ENCODE data around the gene SCAF4.
"Not testable (repeated sequence)": the region's sequence is repeated elsewhere in the genome, so short reads cannot be mapped to it uniquely, and the experiment has no call there.

SCAF4 gene

GRCh38 chr21:31671931-31672330 lies 60.0 kb downstream of the SCAF4 start:
- DNase-seq (no peak), ATAC-seq (no peak)

GRCh38 chr21:31671146-31671716 lies 60.7 kb downstream of the SCAF4 start:
- ATAC-seq (no peak), DNase-seq (no peak)

- no peak for ATAC-seq
- DNase-seq = no peak
Observed at GRCh38 chr21:31670070-31670469, 61.8 kb downstream of the SCAF4 start.

GRCh38 chr21:31668651-31669491 lies 63.0 kb downstream of the SCAF4 start:
- DNase-seq (no peak), ATAC-seq (peak; percentile 37)

GRCh38 chr21:31667639-31668038 lies 64.3 kb downstream of the SCAF4 start:
- ATAC-seq = no peak
- no peak for DNase-seq

- no peak for ATAC-seq
- no peak for DNase-seq
Observed at GRCh38 chr21:31667132-31667531, 64.8 kb downstream of the SCAF4 start.

- ATAC-seq (no peak), DNase-seq (no peak)
Observed at GRCh38 chr21:31666445-31667010, 65.4 kb downstream of the SCAF4 start.

- not testable (repeated sequence) for ATAC-seq, DNase-seq
Observed at GRCh38 chr21:31665869-31666268, 66.0 kb downstream of the SCAF4 start.

- peak; percentile 41 for DNase-seq
- peak; percentile 73 for ATAC-seq
Observed at GRCh38 chr21:31665397-31665796, 66.5 kb downstream of the SCAF4 start.

GRCh38 chr21:31663584-31664249 lies 68.2 kb downstream of the SCAF4 start:
- ATAC-seq (no peak), DNase-seq (no peak)

GRCh38 chr21:31660591-31660990 lies 71.3 kb downstream of the SCAF4 start:
- DNase-seq (no peak), ATAC-seq (no peak)

GRCh38 chr21:31660259-31660565 lies 71.7 kb downstream of the SCAF4 start:
- no peak for DNase-seq
- peak; percentile 15 for ATAC-seq

- ATAC-seq = peak; percentile 92
- DNase-seq = peak; percentile 97
Observed at GRCh38 chr21:31659536-31660258, 72.2 kb downstream of the SCAF4 start, which contains the start of gene SOD1. Gene SOD1 (plus strand): TSS chr21:31659693. CDS start chr21:31659770, 77 bp downstream.

GRCh38 chr21:31659286-31659535 lies 72.7 kb downstream of the SCAF4 start:
- ATAC-seq = peak; percentile 38
- no peak for DNase-seq

- ATAC-seq (no peak), DNase-seq (no peak)
Observed at GRCh38 chr21:31658053-31658452, 73.9 kb downstream of the SCAF4 start.

GRCh38 chr21:31656199-31657095 lies 75.5 kb downstream of the SCAF4 start:
- peak; percentile 48 for ATAC-seq
- peak; percentile 53 for DNase-seq

- DNase-seq, ATAC-seq: not testable (repeated sequence)
Observed at GRCh38 chr21:31654821-31655580, 76.9 kb downstream of the SCAF4 start.

- DNase-seq = no peak
- no peak for ATAC-seq
Observed at GRCh38 chr21:31654340-31654739, 77.6 kb downstream of the SCAF4 start.

GRCh38 chr21:31651491-31651890 lies 80.4 kb downstream of the SCAF4 start:
- DNase-seq, ATAC-seq: not testable (repeated sequence)

GRCh38 chr21:31650930-31651329 lies 81.0 kb downstream of the SCAF4 start:
- ATAC-seq = no peak

GRCh38 chr21:31647650-31648049 lies 84.3 kb downstream of the SCAF4 start:
- DNase-seq (no peak), ATAC-seq (no peak)

More at GRCh38 chr21:31650930-31651329, 81.0 kb downstream of the SCAF4 start:
- no peak for DNase-seq

Measured in stimulated activated naive CD8-positive, alpha-beta T cell treated with anti-CD3 and anti-CD28 coated beads, Interleukin-15, Interleukin-2, amounts not matched to agents 100 U/mL and 50 U/mL, for 24 hours (primary cell).